ENCODE measurements around the gene CAMKMT.

DNA sequence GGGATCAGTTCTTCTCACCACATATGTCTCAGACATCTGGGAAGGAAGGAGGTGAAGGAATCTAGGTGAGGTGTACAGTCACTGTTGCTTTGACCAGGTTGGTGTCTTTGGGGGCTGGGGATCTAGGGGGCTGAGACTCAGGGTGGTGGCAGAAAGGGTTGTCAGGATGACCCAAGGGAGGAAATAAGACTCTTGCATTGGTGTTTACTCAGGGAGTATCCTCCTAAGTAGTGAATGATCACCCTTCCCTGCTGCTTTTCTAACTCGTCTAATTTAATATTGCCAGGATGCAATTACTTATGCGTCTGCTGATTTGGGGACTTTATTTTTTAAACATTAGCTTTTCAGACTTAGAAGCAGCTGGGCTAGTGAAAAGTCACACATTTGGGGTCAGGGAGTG lies 451.9 kb downstream of the CAMKMT start:
- TF ChIP-seq YY1 (IDR thresholded peaks at IDR 0.05; ENCODE audit: low read depth) (no peak), FOXM1 (IDR thresholded peaks at IDR 0.05; ENCODE audit: borderline replicate concordance, low read depth) (no peak), ZBTB7A (IDR thresholded peaks at IDR 0.05; ENCODE audit: low read depth) (no peak), TEAD4 (IDR thresholded peaks at IDR 0.05) (no peak), EP300 (IDR thresholded peaks at IDR 0.05; ENCODE audit: borderline replicate concordance) (no peak), RAD21 (IDR thresholded peaks at IDR 0.05; ENCODE audit: low read depth) (no peak), NFIC (IDR thresholded peaks at IDR 0.05) (no peak), TAF1 (IDR thresholded peaks at IDR 0.05; ENCODE audit: low read depth) (no peak), CEBPB (IDR thresholded peaks at IDR 0.05) (no peak)
- TF ChIP-seq, protein P1, sequence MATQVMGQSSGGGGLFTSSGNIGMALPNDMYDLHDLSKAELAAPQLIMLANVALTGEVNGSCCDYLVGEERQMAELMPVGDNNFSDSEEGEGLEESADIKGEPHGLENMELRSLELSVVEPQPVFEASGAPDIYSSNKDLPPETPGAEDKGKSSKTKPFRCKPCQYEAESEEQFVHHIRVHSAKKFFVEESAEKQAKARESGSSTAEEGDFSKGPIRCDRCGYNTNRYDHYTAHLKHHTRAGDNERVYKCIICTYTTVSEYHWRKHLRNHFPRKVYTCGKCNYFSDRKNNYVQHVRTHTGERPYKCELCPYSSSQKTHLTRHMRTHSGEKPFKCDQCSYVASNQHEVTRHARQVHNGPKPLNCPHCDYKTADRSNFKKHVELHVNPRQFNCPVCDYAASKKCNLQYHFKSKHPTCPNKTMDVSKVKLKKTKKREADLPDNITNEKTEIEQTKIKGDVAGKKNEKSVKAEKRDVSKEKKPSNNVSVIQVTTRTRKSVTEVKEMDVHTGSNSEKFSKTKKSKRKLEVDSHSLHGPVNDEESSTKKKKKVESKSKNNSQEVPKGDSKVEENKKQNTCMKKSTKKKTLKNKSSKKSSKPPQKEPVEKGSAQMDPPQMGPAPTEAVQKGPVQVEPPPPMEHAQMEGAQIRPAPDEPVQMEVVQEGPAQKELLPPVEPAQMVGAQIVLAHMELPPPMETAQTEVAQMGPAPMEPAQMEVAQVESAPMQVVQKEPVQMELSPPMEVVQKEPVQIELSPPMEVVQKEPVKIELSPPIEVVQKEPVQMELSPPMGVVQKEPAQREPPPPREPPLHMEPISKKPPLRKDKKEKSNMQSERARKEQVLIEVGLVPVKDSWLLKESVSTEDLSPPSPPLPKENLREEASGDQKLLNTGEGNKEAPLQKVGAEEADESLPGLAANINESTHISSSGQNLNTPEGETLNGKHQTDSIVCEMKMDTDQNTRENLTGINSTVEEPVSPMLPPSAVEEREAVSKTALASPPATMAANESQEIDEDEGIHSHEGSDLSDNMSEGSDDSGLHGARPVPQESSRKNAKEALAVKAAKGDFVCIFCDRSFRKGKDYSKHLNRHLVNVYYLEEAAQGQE (IDR thresholded peaks at IDR 0.05; ENCODE audit: low read depth): no peak
- TF ChIP-seq, protein P2, sequence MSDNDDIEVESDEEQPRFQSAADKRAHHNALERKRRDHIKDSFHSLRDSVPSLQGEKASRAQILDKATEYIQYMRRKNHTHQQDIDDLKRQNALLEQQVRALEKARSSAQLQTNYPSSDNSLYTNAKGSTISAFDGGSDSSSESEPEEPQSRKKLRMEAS (IDR thresholded peaks at IDR 0.05): no peak
- TF ChIP-seq, protein P3, sequence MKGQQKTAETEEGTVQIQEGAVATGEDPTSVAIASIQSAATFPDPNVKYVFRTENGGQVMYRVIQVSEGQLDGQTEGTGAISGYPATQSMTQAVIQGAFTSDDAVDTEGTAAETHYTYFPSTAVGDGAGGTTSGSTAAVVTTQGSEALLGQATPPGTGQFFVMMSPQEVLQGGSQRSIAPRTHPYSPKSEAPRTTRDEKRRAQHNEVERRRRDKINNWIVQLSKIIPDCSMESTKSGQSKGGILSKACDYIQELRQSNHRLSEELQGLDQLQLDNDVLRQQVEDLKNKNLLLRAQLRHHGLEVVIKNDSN (IDR thresholded peaks at IDR 0.05): no peak
